ENCODE data around the gene DUSP14.
"Not testable (repeated sequence)": the region's sequence is repeated elsewhere in the genome, so short reads cannot be mapped to it uniquely, and the experiment has no call there.

DUSP14 gene

GRCh38 chr17:37489197-37490001 is at the start of gene DUSP14:
DUSP14 (plus strand) TSS chr17:37489891; CDS start chr17:37512273, 22,382 bp downstream.
- DNase-seq = peak; percentile 85

- no peak for DNase-seq
These were observed 49.3 kb upstream of the DUSP14 start for GRCh38 chr17:37440424-37440823.

- DNase-seq = not testable (repeated sequence)
These were observed 48.2 kb upstream of the DUSP14 start for GRCh38 chr17:37441369-37442014.

- no peak for DNase-seq
These were observed 43.7 kb upstream of the DUSP14 start for GRCh38 chr17:37446027-37446426.

- DNase-seq = no peak
These were observed 42.0 kb upstream of the DUSP14 start for GRCh38 chr17:37447641-37448040.

- DNase-seq = no peak
These were observed 39.6 kb upstream of the DUSP14 start for GRCh38 chr17:37450112-37450511.

GRCh38 chr17:37457801-37458200 is 31.9 kb upstream of the DUSP14 start:
- DNase-seq = not testable (repeated sequence)

- no peak for DNase-seq
These were observed 30.9 kb upstream of the DUSP14 start for GRCh38 chr17:37458805-37459204.

- no peak for DNase-seq
These were observed 28.0 kb upstream of the DUSP14 start for GRCh38 chr17:37461668-37462067.

- no peak for DNase-seq
These were observed 27.2 kb upstream of the DUSP14 start for GRCh38 chr17:37462492-37462891.

- DNase-seq = no peak
These were observed 26.7 kb upstream of the DUSP14 start for GRCh38 chr17:37463039-37463438.

GRCh38 chr17:37465069-37465616 is 24.5 kb upstream of the DUSP14 start:
- no peak for DNase-seq

- DNase-seq = no peak
These were observed 23.2 kb upstream of the DUSP14 start for GRCh38 chr17:37466471-37466870.

- no peak for DNase-seq
These were observed 19.5 kb upstream of the DUSP14 start for GRCh38 chr17:37470181-37470580.

GRCh38 chr17:37475731-37476420 is 13.8 kb upstream of the DUSP14 start:
- DNase-seq = peak; percentile 15

- DNase-seq = no peak
These were observed 13.1 kb upstream of the DUSP14 start for GRCh38 chr17:37476431-37477120.

GRCh38 chr17:37478187-37478586 is 11.5 kb upstream of the DUSP14 start:
- DNase-seq = no peak

- no peak for DNase-seq
These were observed 10.7 kb upstream of the DUSP14 start for GRCh38 chr17:37479025-37479424.

GRCh38 chr17:37480427-37480826 is 9.3 kb upstream of the DUSP14 start:
- no peak for DNase-seq

GRCh38 chr17:37481001-37481665 is 8.6 kb upstream of the DUSP14 start:
- no peak for DNase-seq

GRCh38 chr17:37483311-37484039 is 6.2 kb upstream of the DUSP14 start:
- no peak for DNase-seq
